Measurements from ENCODE around the gene ZNF326. TPM values are rescaled to one million over a fixed set of nuclear protein-coding genes. Genes with fewer than 3 reads are reported as not detected.

The ZNF326 gene
- polyA plus RNA-seq, 1 of the 3 experiments (the other 2 are of a cell fraction), result 16.4 TPM

GRCh38 chr1:89955311-89956205 lies 39.4 kb upstream of the ZNF326 start:
- no peak overlapping the region for H2AFZ ChIP-seq (ENCODE audit: low read depth)
- H3F3A ChIP-seq (replicated peaks; ENCODE audit: insufficient read depth), result peaks cover 27% of the 10 kb centered on the region
- TF ChIP-seq TAF1 (IDR thresholded peaks at IDR 0.05; ENCODE audit: borderline replicate concordance, low read depth, low read length), result no peak
- no peak for TF ChIP-seq FOXJ3 (CRISPR knock-in tag; IDR thresholded peaks at IDR 0.05)
- no peak for TF ChIP-seq FOSL2 (IDR thresholded peaks at IDR 0.05; ENCODE audit: borderline replicate concordance, low read depth)
- no peak for TF ChIP-seq FOXM1 (IDR thresholded peaks at IDR 0.05; ENCODE audit: low read depth)
- TF ChIP-seq JUND (IDR thresholded peaks at IDR 0.05), result no peak
- TF ChIP-seq USF2 (IDR thresholded peaks at IDR 0.05; ENCODE audit: borderline replicate concordance, low read depth, low read length), result no peak
- no peak for TF ChIP-seq RFX5 (IDR thresholded peaks at IDR 0.05; ENCODE audit: low read length)
- no peak for TF ChIP-seq EP300 (IDR thresholded peaks at IDR 0.05; ENCODE audit: borderline replicate concordance in 1 of 2, low read depth in 1 of 2, low read length in 1 of 2)
- TF ChIP-seq YY1 (IDR thresholded peaks at IDR 0.05; ENCODE audit: low read depth), result no peak
- no peak for TF ChIP-seq CHD2 (IDR thresholded peaks at IDR 0.05; ENCODE audit: low read length, partially characterized antibody)
- no peak for TF ChIP-seq ZBTB33 (IDR thresholded peaks at IDR 0.05; ENCODE audit: borderline replicate concordance, low read depth)
- H3K36me3 ChIP-seq (replicated peaks in 1 of 2; ENCODE audit: control insufficient read depth in 1 of 2, insufficient read depth in 2 of 2, low read length in 1 of 2), result no peaks in the 10 kb centered on the region
- H3K4me1 ChIP-seq (ENCODE audit: control insufficient read depth in 1 of 2, insufficient read depth in 2 of 2, low read depth in 1 of 2, low read length in 1 of 2), result peaks cover 0 to 14% of the 10 kb centered on the region in 2 experiments; a peak in 1 of 4 replicates
- WGBS (ENCODE audit: low lambda C conversion rate), result 98% methylated on average over 7 of the region's 7 CpGs
- no peak for DNase-seq
- no peak overlapping the region for H3K27ac ChIP-seq (ENCODE audit: low read depth in 2 of 2, low read length in 1 of 2)
- no peak overlapping the region for H3K9ac ChIP-seq
- POLR2A ChIA-PET, result no interaction called here
- no peak overlapping the region for H3K4me3 ChIP-seq (ENCODE audit: low read depth in 2 of 2, low read length in 1 of 2)
- no peaks in the 10 kb centered on the region for H3K79me2 ChIP-seq (ENCODE audit: insufficient read depth)
- no peak overlapping the region for H3K4me2 ChIP-seq
- no peaks in the 10 kb centered on the region for H3K9me3 ChIP-seq
- H4K20me1 ChIP-seq (ENCODE audit: insufficient read depth), result no peaks in the 10 kb centered on the region
- CTCF ChIA-PET, result interaction anchor here (0.6 kb wide), 1 partner anchor 163 kb away, joined by 3 read pairs; no protein-coding TSS in a partner anchor
- no peaks in the 10 kb centered on the region for H3K9me2 ChIP-seq
- H3K27me3 ChIP-seq (ENCODE audit: insufficient read depth), result no peaks in the 10 kb centered on the region

- Histone ChIP-seq H3K79me2 (ENCODE audit: insufficient read depth) (no peaks in the 10 kb centered on the region), H3K4me1 (ENCODE audit: control insufficient read depth in 1 of 2, insufficient read depth in 2 of 2, low read depth in 1 of 2, low read length in 1 of 2) (peaks cover 0 to 15% of the 10 kb centered on the region in 2 experiments; a peak in 2 of 4 replicates), H4K20me1 (ENCODE audit: insufficient read depth) (no peaks in the 10 kb centered on the region), H3K36me3 (replicated peaks in 1 of 2; ENCODE audit: control insufficient read depth in 1 of 2, insufficient read depth in 2 of 2, low read length in 1 of 2) (no peaks in the 10 kb centered on the region), H3K9ac (no peak overlapping the region), H3K27me3 (ENCODE audit: insufficient read depth) (no peaks in the 10 kb centered on the region), H3K4me3 (ENCODE audit: low read depth in 2 of 2, low read length in 1 of 2) (no peak overlapping the region), H3K27ac (ENCODE audit: low read depth in 2 of 2, low read length in 1 of 2) (no peak overlapping the region), H3F3A (replicated peaks; ENCODE audit: insufficient read depth) (peaks cover 21% of the 10 kb centered on the region), H2AFZ (ENCODE audit: low read depth) (no peak overlapping the region), H3K4me2 (no peak overlapping the region), H3K9me3 (no peaks in the 10 kb centered on the region), H3K9me2 (no peaks in the 10 kb centered on the region)
- ChIA-PET POLR2A (no interaction called here), CTCF (interaction anchor here (0.9 to 1.7 kb wide), 2 partner anchors 30 to 114 kb away, joined by 4 read pairs; no protein-coding TSS in a partner anchor)
- TF ChIP-seq JUND (IDR thresholded peaks at IDR 0.05), result no peak
- no peak for DNase-seq
- WGBS (ENCODE audit: low lambda C conversion rate), result 83% methylated on average over 1 of the region's 1 CpG
Measured at GRCh38 chr1:89957107-89957506, 37.8 kb upstream of the ZNF326 start.
